Measurements from ENCODE around the gene MPDZ.

MPDZ gene

DNA sequence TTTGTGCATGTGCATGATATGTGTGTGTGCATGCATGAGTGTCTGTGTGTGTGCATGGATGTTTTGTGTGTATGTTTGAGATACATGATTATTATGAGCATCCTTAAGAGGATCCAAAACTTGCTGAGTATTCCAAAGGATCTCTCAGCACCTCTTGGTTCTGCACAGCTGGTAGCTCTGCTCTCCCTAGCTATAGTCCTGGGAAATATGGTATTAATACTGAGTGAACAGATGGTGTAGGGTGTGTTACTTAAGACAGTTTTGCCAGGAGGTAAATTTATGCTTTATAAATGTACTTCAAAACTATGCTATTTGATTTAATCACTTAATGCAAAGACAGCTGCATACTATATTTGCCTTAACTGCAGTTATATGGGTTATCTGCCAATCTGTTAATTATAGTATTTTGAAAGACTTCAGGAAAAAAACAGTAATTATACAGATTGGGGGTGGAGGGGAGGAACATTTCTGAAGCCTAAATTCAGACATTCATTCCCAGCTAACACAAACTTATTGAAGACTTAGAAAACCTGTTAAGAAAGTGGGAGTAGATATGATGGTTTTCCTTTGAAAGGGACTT is 215.5 kb downstream of the MPDZ start:
- TF ChIP-seq, protein P1, sequence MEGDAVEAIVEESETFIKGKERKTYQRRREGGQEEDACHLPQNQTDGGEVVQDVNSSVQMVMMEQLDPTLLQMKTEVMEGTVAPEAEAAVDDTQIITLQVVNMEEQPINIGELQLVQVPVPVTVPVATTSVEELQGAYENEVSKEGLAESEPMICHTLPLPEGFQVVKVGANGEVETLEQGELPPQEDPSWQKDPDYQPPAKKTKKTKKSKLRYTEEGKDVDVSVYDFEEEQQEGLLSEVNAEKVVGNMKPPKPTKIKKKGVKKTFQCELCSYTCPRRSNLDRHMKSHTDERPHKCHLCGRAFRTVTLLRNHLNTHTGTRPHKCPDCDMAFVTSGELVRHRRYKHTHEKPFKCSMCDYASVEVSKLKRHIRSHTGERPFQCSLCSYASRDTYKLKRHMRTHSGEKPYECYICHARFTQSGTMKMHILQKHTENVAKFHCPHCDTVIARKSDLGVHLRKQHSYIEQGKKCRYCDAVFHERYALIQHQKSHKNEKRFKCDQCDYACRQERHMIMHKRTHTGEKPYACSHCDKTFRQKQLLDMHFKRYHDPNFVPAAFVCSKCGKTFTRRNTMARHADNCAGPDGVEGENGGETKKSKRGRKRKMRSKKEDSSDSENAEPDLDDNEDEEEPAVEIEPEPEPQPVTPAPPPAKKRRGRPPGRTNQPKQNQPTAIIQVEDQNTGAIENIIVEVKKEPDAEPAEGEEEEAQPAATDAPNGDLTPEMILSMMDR (conservative IDR thresholded peaks at IDR 0.05; ENCODE audit: control insufficient read depth, insufficient read depth, low read depth, low read length): no peak
- no peak overlapping the region for H3K4me3 ChIP-seq (ENCODE audit: control insufficient read depth, low read depth, low read length)
- no peak for DNase-seq (ENCODE audit: low read depth)

DNA sequence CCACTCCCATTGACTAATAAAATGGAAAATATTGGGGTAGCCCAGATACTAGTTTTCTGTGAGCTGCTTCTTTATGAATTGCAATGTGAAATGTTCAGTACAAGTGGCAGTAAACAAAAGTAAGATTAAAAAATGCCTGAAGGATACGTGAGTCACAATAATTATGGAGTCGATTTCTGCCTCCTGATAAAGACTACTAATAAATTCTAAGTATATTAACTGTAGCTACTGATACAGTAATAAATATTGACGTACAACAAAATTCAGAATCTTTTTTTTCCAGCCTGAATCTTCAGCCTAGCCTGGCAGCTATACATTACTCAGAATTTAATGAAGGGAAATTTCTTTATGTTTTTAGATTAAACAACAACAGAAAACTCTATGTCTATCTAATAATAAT is 218.1 kb downstream of the MPDZ start:
- TF ChIP-seq, protein P1 (conservative IDR thresholded peaks at IDR 0.05; ENCODE audit: control insufficient read depth, insufficient read depth, low read depth, low read length): no peak

More for the DNA sequence above, 218.1 kb downstream of the MPDZ start:
- no peak overlapping the region for H3K4me3 ChIP-seq (ENCODE audit: control insufficient read depth, low read depth, low read length)
- DNase-seq (ENCODE audit: low read depth): no peak
